ENCODE measurements around the gene PSMD13.

- TF ChIP-seq, protein P1, sequence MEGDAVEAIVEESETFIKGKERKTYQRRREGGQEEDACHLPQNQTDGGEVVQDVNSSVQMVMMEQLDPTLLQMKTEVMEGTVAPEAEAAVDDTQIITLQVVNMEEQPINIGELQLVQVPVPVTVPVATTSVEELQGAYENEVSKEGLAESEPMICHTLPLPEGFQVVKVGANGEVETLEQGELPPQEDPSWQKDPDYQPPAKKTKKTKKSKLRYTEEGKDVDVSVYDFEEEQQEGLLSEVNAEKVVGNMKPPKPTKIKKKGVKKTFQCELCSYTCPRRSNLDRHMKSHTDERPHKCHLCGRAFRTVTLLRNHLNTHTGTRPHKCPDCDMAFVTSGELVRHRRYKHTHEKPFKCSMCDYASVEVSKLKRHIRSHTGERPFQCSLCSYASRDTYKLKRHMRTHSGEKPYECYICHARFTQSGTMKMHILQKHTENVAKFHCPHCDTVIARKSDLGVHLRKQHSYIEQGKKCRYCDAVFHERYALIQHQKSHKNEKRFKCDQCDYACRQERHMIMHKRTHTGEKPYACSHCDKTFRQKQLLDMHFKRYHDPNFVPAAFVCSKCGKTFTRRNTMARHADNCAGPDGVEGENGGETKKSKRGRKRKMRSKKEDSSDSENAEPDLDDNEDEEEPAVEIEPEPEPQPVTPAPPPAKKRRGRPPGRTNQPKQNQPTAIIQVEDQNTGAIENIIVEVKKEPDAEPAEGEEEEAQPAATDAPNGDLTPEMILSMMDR (IDR thresholded peaks at IDR 0.05): no peak
- TF ChIP-seq EZH2 (IDR thresholded peaks at IDR 0.05; ENCODE audit: borderline replicate concordance, insufficient read depth, low read depth, low read length, poor library complexity, severe bottlenecking): no peak
Measured at GRCh38 chr11:299951-300735, 63.4 kb downstream of the PSMD13 start.

Measured in B cell (primary cell).